GM21723 (cell line): Measurements from ENCODE around the gene SDK1.

Experiments used
- ATAC-seq: cut with Tn5 transposase; IDR thresholded peaks from one replicate; pipeline ENCODE4 v1.9.1; 2021; ENCODE audit warnings: mild to moderate bottlenecking, moderate library complexity; ENCODE audit not compliant: unreplicated experiment

SDK1 gene

GRCh38 chr7:4113271-4113670, 812.2 kb downstream of the SDK1 start:
- no peak for ATAC-seq

GRCh38 chr7:4113976-4114375, 812.9 kb downstream of the SDK1 start:
- no peak for ATAC-seq

- no peak for ATAC-seq
Observed at GRCh38 chr7:4115442-4115841, 814.4 kb downstream of the SDK1 start.

- ATAC-seq = no peak
Observed at GRCh38 chr7:4115941-4116610, 815.0 kb downstream of the SDK1 start.

- no peak for ATAC-seq
Observed at GRCh38 chr7:4119848-4120247, 818.8 kb downstream of the SDK1 start.

GRCh38 chr7:4123346-4123745, 822.3 kb downstream of the SDK1 start:
- no peak for ATAC-seq

GRCh38 chr7:4123823-4124222, 822.8 kb downstream of the SDK1 start:
- ATAC-seq = no peak

- ATAC-seq = no peak
Observed at GRCh38 chr7:4124556-4125477, 823.8 kb downstream of the SDK1 start.

- no peak for ATAC-seq
Observed at GRCh38 chr7:4127909-4128560, 827.0 kb downstream of the SDK1 start.

GRCh38 chr7:4129481-4130122, 828.5 kb downstream of the SDK1 start:
- ATAC-seq = no peak

- no peak for ATAC-seq
Observed at GRCh38 chr7:4131063-4131462, 830.0 kb downstream of the SDK1 start.

GRCh38 chr7:4132221-4132620, 831.2 kb downstream of the SDK1 start:
- ATAC-seq = no peak

GRCh38 chr7:4133491-4134044, 832.5 kb downstream of the SDK1 start:
- no peak for ATAC-seq

GRCh38 chr7:4134204-4134603, 833.2 kb downstream of the SDK1 start:
- ATAC-seq = no peak

- no peak for ATAC-seq
Observed at GRCh38 chr7:4134631-4135030, 833.6 kb downstream of the SDK1 start.

- no peak for ATAC-seq
Observed at GRCh38 chr7:4135301-4135700, 834.2 kb downstream of the SDK1 start.

GRCh38 chr7:4136036-4136435, 835.0 kb downstream of the SDK1 start:
- no peak for ATAC-seq

GRCh38 chr7:4136501-4137110, 835.6 kb downstream of the SDK1 start:
- ATAC-seq = no peak

GRCh38 chr7:4137552-4137951, 836.5 kb downstream of the SDK1 start:
- no peak for ATAC-seq

- no peak for ATAC-seq
Observed at GRCh38 chr7:4138866-4139265, 837.8 kb downstream of the SDK1 start.
